ENCODE results near the gene SLC23A1.
A peak's percentile ranks its signal among the peaks of the same experiment; 100 is the strongest.

The SLC23A1 gene

DNA sequence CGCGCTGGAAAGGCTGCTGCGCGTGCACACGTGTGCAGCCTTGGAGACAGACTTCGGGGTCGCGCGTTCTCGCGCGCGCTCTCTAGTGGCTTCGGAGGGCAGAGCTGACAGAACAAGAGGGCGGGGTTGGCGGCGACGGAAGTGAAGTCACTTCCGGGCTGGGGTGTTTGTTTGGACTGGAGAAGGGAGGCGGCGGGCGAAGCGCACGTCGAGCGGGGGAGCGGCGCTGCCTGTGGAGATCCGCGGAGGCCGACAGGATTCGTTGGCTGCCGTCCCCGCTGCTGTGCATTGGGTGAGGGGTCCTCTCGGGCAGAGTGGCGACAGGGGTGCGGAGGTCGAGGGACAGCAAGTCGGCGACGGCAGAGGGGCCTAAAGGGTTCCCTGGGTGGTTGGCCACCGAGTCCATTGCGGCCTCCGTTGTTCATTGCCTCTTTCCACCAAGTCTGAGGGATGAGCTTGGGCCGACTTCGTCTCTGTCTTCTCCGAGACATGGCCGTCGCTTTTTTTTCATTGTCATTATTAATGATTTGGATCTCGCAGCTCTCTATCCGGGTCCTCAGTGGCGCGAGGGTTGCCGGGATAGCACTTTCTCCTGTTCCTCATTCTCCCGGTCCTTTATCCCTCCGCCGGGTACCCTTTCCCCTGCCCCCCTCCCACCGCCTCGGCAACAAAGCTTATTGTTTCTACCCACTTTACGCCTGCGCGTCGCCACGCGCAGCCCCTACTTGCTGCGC, 41.2 kb downstream of the SLC23A1 start, which contains the start of gene PAIP2:
Gene PAIP2, plus strand, starts transcription at position 166 of the 734 bp plus-strand sequence. CDS start 21,931 bp downstream, outside the sequence.
- ATAC-seq: peak; percentile 94
- H3K27ac Mint-ChIP-seq: peak within 1 kb of the TSS; percentile 99
- H3K4me1 Mint-ChIP-seq: peaks cover 45% of the 10 kb centered on the region
- peaks cover 59% of the 10 kb centered on the region for H3K36me3 Mint-ChIP-seq
- peak; percentile 85 to 97 for DNase-seq (ENCODE audit: low spot score in 2 of 2)
- peak within 1 kb of the TSS; percentile 98 for H3K4me3 Mint-ChIP-seq
- no peaks in the 10 kb centered on the region for H3K9me3 Mint-ChIP-seq

GRCh38 chr5:139341187-139341688, 41.9 kb downstream of the SLC23A1 start:
- Mint-ChIP-seq H3K4me1 (peaks cover 45% of the 10 kb centered on the region), H3K4me3 (peak overlapping the region; percentile 98), H3K36me3 (peaks cover 53% of the 10 kb centered on the region), H3K27ac (peak overlapping the region; percentile 99), H3K9me3 (no peaks in the 10 kb centered on the region)
- ATAC-seq (no peak), DNase-seq (ENCODE audit: low spot score in 2 of 2) (no peak)

DNA sequence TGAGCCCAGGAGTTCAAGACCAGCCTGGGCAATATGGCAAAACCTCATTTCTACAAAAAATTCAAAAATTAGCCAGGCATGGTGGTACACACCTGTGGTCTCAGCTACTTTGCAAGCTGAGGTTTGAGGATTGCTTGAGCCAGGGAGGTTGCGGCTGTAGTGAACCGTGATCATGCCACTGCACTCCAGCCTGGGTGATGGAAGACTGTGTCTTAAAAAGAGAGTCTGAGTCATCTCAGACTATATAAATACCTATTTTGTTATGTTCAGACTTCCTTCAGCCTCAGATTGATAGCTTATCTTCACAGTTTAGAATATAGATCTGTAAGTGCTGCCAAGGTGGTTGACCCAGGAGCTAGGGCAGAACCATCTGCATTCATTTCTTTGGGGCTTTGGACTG, 43.0 kb downstream of the SLC23A1 start:
- H3K4me3 Mint-ChIP-seq: no peak overlapping the region
- DNase-seq (ENCODE audit: low spot score in 2 of 2): peak in 1 of 2 donors; percentile 44
- H3K9me3 Mint-ChIP-seq: no peaks in the 10 kb centered on the region
- peaks cover 47% of the 10 kb centered on the region for H3K36me3 Mint-ChIP-seq
- no peak overlapping the region for H3K27ac Mint-ChIP-seq
- ATAC-seq: no peak
- H3K4me1 Mint-ChIP-seq: peaks cover 43% of the 10 kb centered on the region

DNA sequence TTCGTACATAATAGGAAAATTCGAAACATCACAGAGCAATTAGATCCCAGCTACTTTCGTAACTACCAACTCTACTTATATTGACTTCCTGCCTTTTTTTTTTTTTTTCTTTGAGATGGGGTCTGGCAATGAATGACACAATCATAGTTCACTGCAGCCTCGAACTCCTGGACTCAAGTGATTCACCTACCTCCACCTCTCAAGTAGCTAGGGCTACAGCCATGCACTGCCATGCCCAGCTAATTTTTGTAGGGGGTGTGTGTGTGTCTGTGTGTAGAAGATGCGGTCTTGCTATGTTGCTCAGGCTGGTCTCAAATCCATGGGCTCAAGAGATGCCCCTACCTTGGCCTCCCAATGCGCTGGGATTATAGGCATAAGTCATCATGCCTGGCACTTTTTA, 47.3 kb downstream of the SLC23A1 start:
- peaks cover 51% of the 10 kb centered on the region for H3K36me3 Mint-ChIP-seq
- peaks cover 10% of the 10 kb centered on the region for H3K4me1 Mint-ChIP-seq
- peak overlapping the region; percentile 78 for H3K27ac Mint-ChIP-seq
- ATAC-seq: peak; percentile 55
- DNase-seq (ENCODE audit: low spot score in 2 of 2): no peak
- no peak overlapping the region for H3K4me3 Mint-ChIP-seq
- no peaks in the 10 kb centered on the region for H3K9me3 Mint-ChIP-seq

Data from stimulated activated effector memory CD8-positive, alpha-beta T cell treated with anti-CD3 and anti-CD28 coated beads, Interleukin-12 subunit alpha, Interleukin-12 subunit beta, amount 100 ng/mL, for 72 hours (primary cell).